RWPE2 (cell line): Measurements from ENCODE around the gene TNNI3K.

Experiments used
- ATAC-seq: fragments of 200-7000 bp; cut with Tn5 transposase; 3 replicates; pipeline ENCODE4 v1.9.1; 2021; ENCODE audit warnings: low read depth
- DNase-seq: peaks from one replicate; pipeline ENCODE4 v3.0.0-alpha.2; 2020; ENCODE audit warnings: low spot score
- H3K27ac ChIP-seq: fragments of 450-650 bp; 2 replicates; pipeline ENCODE4 v1.5.1; 2017; ENCODE audit warnings: mild to moderate bottlenecking; ENCODE audit not compliant: poor library complexity, severe bottlenecking
- H3K27me3 ChIP-seq: fragments of 250-450 bp; sonication (Bioruptor Pico); 2 replicates; pipeline ENCODE4 v1.5.1; 2021; ENCODE audit warnings: mild to moderate bottlenecking, moderate library complexity; ENCODE audit not compliant: insufficient read depth, poor library complexity, severe bottlenecking
- H3K36me3 ChIP-seq: fragments of 250-450 bp; sonication (Bioruptor Pico); 2 replicates; pipeline ENCODE4 v1.5.1; 2020; ENCODE audit warnings: low read depth, mild to moderate bottlenecking, moderate library complexity
- H3K4me1 ChIP-seq: fragments of 250-450 bp; sonication (Bioruptor Pico); 2 replicates; pipeline ENCODE4 v1.5.1; 2021; ENCODE audit warnings: mild to moderate bottlenecking, moderate library complexity; ENCODE audit not compliant: insufficient read depth, poor library complexity, severe bottlenecking
- H3K4me3 ChIP-seq: fragments of 250-450 bp; sonication (Bioruptor Pico); 2 replicates; pipeline ENCODE4 v1.5.1; 2021; ENCODE audit warnings: mild to moderate bottlenecking, moderate library complexity; ENCODE audit not compliant: severe bottlenecking
- H3K9me3 ChIP-seq: fragments of 250-450 bp; sonication (Bioruptor Pico); 2 replicates; pipeline ENCODE4 v1.5.1; 2021; ENCODE audit warnings: mild to moderate bottlenecking, moderate library complexity; ENCODE audit not compliant: severe bottlenecking
- CTCF ChIP-seq: fragments of 450-650 bp; IDR thresholded peaks from one replicate; pipeline ENCODE4 v1.5.1; 2017; ENCODE audit warnings: mild to moderate bottlenecking, moderate library complexity; ENCODE audit not compliant: poor library complexity, severe bottlenecking

The TNNI3K gene

GRCh38 chr1:74528123-74528522 is 292.9 kb downstream of the TNNI3K start:
- H3K9me3 ChIP-seq, result no peaks in the 10 kb centered on the region
- no peaks in the 10 kb centered on the region for H3K36me3 ChIP-seq
- ATAC-seq, result no peak
- TF ChIP-seq CTCF, result no peak
- DNase-seq, result no peak
- H3K4me3 ChIP-seq, result no peak overlapping the region
- H3K4me1 ChIP-seq, result no peaks in the 10 kb centered on the region
- H3K27ac ChIP-seq, result no peak overlapping the region
- no peaks in the 10 kb centered on the region for H3K27me3 ChIP-seq

- no peaks in the 10 kb centered on the region for H3K27me3 ChIP-seq
- no peak for TF ChIP-seq CTCF
- no peak overlapping the region for H3K4me3 ChIP-seq
- no peaks in the 10 kb centered on the region for H3K36me3 ChIP-seq
- H3K4me1 ChIP-seq, result no peaks in the 10 kb centered on the region
- no peak overlapping the region for H3K27ac ChIP-seq
- H3K9me3 ChIP-seq, result no peaks in the 10 kb centered on the region
- ATAC-seq (no peak), DNase-seq (no peak)
Measured at GRCh38 chr1:74530892-74531291, 295.7 kb downstream of the TNNI3K start.

GRCh38 chr1:74531796-74532195 is 296.6 kb downstream of the TNNI3K start:
- no peaks in the 10 kb centered on the region for H3K36me3 ChIP-seq
- no peaks in the 10 kb centered on the region for H3K4me1 ChIP-seq
- H3K9me3 ChIP-seq, result no peaks in the 10 kb centered on the region
- no peak overlapping the region for H3K4me3 ChIP-seq
- ATAC-seq (no peak), DNase-seq (no peak)
- no peak overlapping the region for H3K27ac ChIP-seq
- no peaks in the 10 kb centered on the region for H3K27me3 ChIP-seq
- TF ChIP-seq CTCF, result no peak

GRCh38 chr1:74534241-74534640 is 299.1 kb downstream of the TNNI3K start:
- H3K9me3 ChIP-seq, result no peaks in the 10 kb centered on the region
- H3K27me3 ChIP-seq, result no peaks in the 10 kb centered on the region
- ATAC-seq (no peak), DNase-seq (no peak)
- H3K36me3 ChIP-seq, result no peaks in the 10 kb centered on the region
- no peak for TF ChIP-seq CTCF
- no peaks in the 10 kb centered on the region for H3K4me1 ChIP-seq
- no peak overlapping the region for H3K27ac ChIP-seq
- H3K4me3 ChIP-seq, result no peak overlapping the region

GRCh38 chr1:74545821-74546220 is 310.6 kb downstream of the TNNI3K start:
- no peaks in the 10 kb centered on the region for H3K36me3 ChIP-seq

More at GRCh38 chr1:74545821-74546220, 310.6 kb downstream of the TNNI3K start:
- Histone ChIP-seq H3K9me3 (no peaks in the 10 kb centered on the region), H3K27ac (no peak overlapping the region), H3K4me3 (no peak overlapping the region), H3K4me1 (no peaks in the 10 kb centered on the region), H3K27me3 (no peaks in the 10 kb centered on the region)
- DNase-seq (no peak), ATAC-seq (no peak)
- no peak for TF ChIP-seq CTCF
